Lower leg skin (tissue), 3 donors: Measurements from ENCODE around the gene PAIP1.

Source experiments
- POLR2A ChIP-seq, 2 donors: fragments of 450-650 bp; IDR thresholded peaks; one replicate each; pipeline ENCODE4 v1.6.1; 2016 to 2017; ENCODE audit warnings: antibody characterized with exemption in 2 of 2, mild to moderate bottlenecking in 1 of 2, moderate library complexity in 1 of 2
- TF ChIP-seq, protein P1 (sequence below), 3 donors: fragments of 450-650 bp; IDR thresholded peaks; one replicate each; pipeline ENCODE4 v1.5.1; 2016; ENCODE audit warnings: antibody characterized with exemption in 3 of 3, mild to moderate bottlenecking in 3 of 3, moderate library complexity in 2 of 3

DNA sequence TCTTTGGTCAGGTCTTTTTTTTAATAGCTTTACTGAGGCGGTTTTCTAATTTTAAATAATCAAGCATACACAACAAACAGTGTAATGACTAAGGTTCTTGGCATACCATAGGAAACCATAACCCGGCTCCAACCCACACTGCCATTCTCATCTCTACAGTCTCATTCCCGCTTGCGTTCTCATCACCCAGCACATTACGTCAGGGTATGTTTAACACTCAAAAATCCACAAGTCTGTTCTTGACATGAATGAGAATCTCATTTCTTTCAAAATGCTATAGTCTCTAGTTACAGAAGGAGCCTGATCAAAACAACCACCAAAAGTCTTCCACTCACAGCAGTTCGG is 42.4 kb downstream of the PAIP1 start:
- TF ChIP-seq, protein P1, sequence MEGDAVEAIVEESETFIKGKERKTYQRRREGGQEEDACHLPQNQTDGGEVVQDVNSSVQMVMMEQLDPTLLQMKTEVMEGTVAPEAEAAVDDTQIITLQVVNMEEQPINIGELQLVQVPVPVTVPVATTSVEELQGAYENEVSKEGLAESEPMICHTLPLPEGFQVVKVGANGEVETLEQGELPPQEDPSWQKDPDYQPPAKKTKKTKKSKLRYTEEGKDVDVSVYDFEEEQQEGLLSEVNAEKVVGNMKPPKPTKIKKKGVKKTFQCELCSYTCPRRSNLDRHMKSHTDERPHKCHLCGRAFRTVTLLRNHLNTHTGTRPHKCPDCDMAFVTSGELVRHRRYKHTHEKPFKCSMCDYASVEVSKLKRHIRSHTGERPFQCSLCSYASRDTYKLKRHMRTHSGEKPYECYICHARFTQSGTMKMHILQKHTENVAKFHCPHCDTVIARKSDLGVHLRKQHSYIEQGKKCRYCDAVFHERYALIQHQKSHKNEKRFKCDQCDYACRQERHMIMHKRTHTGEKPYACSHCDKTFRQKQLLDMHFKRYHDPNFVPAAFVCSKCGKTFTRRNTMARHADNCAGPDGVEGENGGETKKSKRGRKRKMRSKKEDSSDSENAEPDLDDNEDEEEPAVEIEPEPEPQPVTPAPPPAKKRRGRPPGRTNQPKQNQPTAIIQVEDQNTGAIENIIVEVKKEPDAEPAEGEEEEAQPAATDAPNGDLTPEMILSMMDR (IDR thresholded peaks at IDR 0.05), result no peak
- TF ChIP-seq POLR2A (IDR thresholded peaks at IDR 0.05), result no peak
